SK-N-SH treated with all-trans-retinoic acid at 6 μM for 48 hours (cell line): ENCODE data around the gene ANKRD65.

Experiments used
- ARNTL ChIP-seq: fragments of 450-650 bp; formaldehyde crosslinking; IDR thresholded peaks from 2 replicates; pipeline ENCODE4 v1.5.0; 2020; ENCODE audit warnings: low read depth, mild to moderate bottlenecking, moderate library complexity, borderline replicate concordance
- CSRNP3 ChIP-seq: fragments of 250-450 bp; sonication (Bioruptor Pico); IDR thresholded peaks from 2 replicates; pipeline ENCODE4 v1.5.1; 2021; ENCODE audit warnings: mild to moderate bottlenecking, moderate library complexity
- POU6F1 ChIP-seq: fragments of 250-450 bp; sonication (Bioruptor Pico); IDR thresholded peaks from 2 replicates; pipeline ENCODE4 v1.8.0; 2021; ENCODE audit warnings: low read depth, mild to moderate bottlenecking, moderate library complexity, borderline replicate concordance
- PPARA ChIP-seq: fragments of 250-450 bp; sonication (Bioruptor Pico); IDR thresholded peaks from 2 replicates; pipeline ENCODE4 v1.5.0; 2020; ENCODE audit warnings: mild to moderate bottlenecking, borderline replicate concordance
- ZNF565 ChIP-seq: fragments of 450-650 bp; formaldehyde crosslinking; conservative IDR thresholded peaks from 2 replicates; pipeline ENCODE4 v1.5.0; 2020; ENCODE audit warnings: low read depth, mild to moderate bottlenecking, moderate library complexity
- ZNF70 ChIP-seq: fragments of 450-650 bp; formaldehyde crosslinking; IDR thresholded peaks from 2 replicates; pipeline ENCODE4 v1.5.0; 2020; ENCODE audit warnings: mild to moderate bottlenecking, moderate library complexity
- TF ChIP-seq, protein P1 (sequence below): fragments of 250-450 bp; sonication (Bioruptor Pico); IDR thresholded peaks from 2 replicates; pipeline ENCODE4 v1.8.0; 2020; ENCODE audit warnings: mild to moderate bottlenecking, moderate library complexity, borderline replicate concordance
- TF ChIP-seq, protein P2 (sequence below): fragments of 250-450 bp; sonication (Bioruptor Pico); IDR thresholded peaks from 2 replicates; pipeline ENCODE4 v1.5.0; 2020; ENCODE audit warnings: mild to moderate bottlenecking, moderate library complexity
- TF ChIP-seq, protein P3 (sequence below): fragments of 250-450 bp; sonication (Bioruptor Pico); IDR thresholded peaks from 2 replicates; pipeline ENCODE4 v1.5.1; 2020; ENCODE audit warnings: low read depth, mild to moderate bottlenecking, moderate library complexity

GRCh38 chr1:1419363-1419812, 1.7 kb downstream of the ANKRD65 start:
- TF ChIP-seq ARNTL (no peak), PPARA (CRISPR knock-in tag) (no peak), POU6F1 (no peak), CSRNP3 (no peak), ZNF565 (CRISPR knock-in tag) (no peak), ZNF70 (CRISPR knock-in tag) (no peak)
- TF ChIP-seq, protein P1, sequence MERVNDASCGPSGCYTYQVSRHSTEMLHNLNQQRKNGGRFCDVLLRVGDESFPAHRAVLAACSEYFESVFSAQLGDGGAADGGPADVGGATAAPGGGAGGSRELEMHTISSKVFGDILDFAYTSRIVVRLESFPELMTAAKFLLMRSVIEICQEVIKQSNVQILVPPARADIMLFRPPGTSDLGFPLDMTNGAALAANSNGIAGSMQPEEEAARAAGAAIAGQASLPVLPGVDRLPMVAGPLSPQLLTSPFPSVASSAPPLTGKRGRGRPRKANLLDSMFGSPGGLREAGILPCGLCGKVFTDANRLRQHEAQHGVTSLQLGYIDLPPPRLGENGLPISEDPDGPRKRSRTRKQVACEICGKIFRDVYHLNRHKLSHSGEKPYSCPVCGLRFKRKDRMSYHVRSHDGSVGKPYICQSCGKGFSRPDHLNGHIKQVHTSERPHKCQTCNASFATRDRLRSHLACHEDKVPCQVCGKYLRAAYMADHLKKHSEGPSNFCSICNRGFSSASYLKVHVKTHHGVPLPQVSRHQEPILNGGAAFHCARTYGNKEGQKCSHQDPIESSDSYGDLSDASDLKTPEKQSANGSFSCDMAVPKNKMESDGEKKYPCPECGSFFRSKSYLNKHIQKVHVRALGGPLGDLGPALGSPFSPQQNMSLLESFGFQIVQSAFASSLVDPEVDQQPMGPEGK (CRISPR knock-in tag) = no peak
- TF ChIP-seq, protein P2, sequence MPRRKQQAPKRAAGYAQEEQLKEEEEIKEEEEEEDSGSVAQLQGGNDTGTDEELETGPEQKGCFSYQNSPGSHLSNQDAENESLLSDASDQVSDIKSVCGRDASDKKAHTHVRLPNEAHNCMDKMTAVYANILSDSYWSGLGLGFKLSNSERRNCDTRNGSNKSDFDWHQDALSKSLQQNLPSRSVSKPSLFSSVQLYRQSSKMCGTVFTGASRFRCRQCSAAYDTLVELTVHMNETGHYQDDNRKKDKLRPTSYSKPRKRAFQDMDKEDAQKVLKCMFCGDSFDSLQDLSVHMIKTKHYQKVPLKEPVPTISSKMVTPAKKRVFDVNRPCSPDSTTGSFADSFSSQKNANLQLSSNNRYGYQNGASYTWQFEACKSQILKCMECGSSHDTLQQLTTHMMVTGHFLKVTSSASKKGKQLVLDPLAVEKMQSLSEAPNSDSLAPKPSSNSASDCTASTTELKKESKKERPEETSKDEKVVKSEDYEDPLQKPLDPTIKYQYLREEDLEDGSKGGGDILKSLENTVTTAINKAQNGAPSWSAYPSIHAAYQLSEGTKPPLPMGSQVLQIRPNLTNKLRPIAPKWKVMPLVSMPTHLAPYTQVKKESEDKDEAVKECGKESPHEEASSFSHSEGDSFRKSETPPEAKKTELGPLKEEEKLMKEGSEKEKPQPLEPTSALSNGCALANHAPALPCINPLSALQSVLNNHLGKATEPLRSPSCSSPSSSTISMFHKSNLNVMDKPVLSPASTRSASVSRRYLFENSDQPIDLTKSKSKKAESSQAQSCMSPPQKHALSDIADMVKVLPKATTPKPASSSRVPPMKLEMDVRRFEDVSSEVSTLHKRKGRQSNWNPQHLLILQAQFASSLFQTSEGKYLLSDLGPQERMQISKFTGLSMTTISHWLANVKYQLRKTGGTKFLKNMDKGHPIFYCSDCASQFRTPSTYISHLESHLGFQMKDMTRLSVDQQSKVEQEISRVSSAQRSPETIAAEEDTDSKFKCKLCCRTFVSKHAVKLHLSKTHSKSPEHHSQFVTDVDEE = no peak
- TF ChIP-seq, protein P3, sequence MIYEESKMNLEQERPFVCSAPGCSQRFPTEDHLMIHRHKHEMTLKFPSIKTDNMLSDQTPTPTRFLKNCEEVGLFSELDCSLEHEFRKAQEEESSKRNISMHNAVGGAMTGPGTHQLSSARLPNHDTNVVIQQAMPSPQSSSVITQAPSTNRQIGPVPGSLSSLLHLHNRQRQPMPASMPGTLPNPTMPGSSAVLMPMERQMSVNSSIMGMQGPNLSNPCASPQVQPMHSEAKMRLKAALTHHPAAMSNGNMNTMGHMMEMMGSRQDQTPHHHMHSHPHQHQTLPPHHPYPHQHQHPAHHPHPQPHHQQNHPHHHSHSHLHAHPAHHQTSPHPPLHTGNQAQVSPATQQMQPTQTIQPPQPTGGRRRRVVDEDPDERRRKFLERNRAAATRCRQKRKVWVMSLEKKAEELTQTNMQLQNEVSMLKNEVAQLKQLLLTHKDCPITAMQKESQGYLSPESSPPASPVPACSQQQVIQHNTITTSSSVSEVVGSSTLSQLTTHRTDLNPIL (CRISPR knock-in tag) = no peak
